Activated naive CD8-positive, alpha-beta T cell (primary cell): Measurements from ENCODE around the gene PRSS50.

Source experiments
- H3K27ac Mint-ChIP-seq: one replicate; pipeline ENCODE4 v1.8.0; 2021; ENCODE audit warnings: mixed read lengths
- H3K27me3 Mint-ChIP-seq: one replicate; pipeline ENCODE4 v1.8.0; 2021; ENCODE audit warnings: mixed read lengths
- H3K36me3 Mint-ChIP-seq: one replicate; pipeline ENCODE4 v1.8.0; 2021; ENCODE audit warnings: mixed read lengths
- H3K4me1 Mint-ChIP-seq: one replicate; pipeline ENCODE4 v1.8.0; 2021; ENCODE audit warnings: low read depth, mixed read lengths
- H3K4me3 Mint-ChIP-seq: one replicate; pipeline ENCODE4 v1.8.0; 2021; ENCODE audit warnings: mild to moderate bottlenecking, mixed read lengths
- H3K9me3 Mint-ChIP-seq: one replicate; pipeline ENCODE4 v1.8.0; 2021; ENCODE audit warnings: low read depth, mixed read lengths

Gene PRSS50

DNA sequence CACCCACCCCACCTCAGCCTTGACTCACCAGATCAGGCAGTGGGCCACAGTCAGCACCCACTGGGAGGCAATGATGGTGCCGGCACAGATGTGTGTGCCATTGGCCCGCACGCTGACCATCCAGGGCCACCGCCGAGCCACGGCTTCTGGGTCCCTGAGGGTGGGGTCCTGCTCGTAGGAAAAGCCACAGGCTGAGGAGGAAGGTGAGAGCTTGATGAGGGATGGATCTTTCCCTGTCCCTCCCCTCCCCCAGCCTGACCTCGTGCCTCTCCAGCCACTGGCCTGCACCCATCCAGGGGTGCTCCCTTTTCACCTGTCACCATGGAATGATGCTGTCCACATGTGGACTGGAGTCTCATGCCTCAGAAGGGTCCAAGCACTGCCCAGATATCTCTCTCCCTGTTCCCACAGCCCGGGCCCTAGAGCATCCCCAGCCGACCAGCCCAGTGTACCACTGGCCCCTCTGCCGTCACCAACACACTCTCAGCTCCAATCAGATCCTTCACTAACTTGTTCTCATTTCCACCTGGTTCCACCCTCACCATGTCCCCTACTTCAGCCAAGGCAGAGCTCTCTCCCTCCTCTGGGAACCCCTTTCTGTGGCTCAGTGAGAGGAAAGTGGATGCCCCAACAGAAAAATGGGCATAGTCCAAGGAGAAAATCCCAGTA lies 2.0 kb downstream of the PRSS50 start:
- Mint-ChIP-seq H3K27ac (no peak overlapping the region), H3K4me3 (no peak overlapping the region), H3K9me3 (no peaks in the 10 kb centered on the region), H3K27me3 (peaks cover 9% of the 10 kb centered on the region), H3K36me3 (no peaks in the 10 kb centered on the region), H3K4me1 (no peaks in the 10 kb centered on the region)

DNA sequence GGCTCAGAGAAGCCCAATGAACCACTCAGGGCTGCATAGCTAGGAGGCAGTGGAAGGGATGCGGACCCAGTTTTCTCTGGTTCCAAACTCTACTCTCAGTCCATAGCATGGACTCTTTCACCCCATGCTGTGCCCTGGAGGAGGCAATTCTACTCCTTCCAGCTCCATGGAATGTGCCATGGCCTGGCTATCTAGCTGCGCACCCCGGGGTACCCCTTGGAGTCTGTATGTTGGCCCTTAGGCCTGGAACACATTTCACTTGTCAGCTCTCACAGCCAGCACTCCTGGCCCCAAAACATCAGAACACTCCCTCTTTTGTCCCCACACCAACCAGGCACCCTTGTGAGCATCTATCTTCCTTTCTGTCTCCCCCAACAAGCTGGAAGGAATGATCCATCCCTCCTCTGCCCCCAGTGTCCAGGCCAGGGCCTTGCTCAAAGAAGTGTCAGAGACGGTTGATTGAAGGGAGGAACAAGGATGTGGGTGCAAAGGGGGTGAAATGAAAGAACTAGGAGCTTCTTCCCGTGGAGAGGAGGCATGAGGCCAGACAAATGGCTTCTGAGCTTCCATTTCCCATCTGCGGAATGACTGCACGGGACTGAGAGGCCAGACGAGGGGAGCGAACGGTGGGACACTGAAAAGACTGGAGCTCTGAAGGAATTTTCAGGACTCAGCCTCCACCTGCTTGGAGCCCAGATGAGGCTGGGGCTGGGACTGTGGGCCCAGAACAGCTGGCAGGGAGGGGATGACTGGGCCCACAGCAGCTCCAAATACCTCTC lies 2.8 kb downstream of the PRSS50 start:
- Mint-ChIP-seq H3K27me3 (peaks cover 9% of the 10 kb centered on the region), H3K4me3 (no peak overlapping the region), H3K36me3 (no peaks in the 10 kb centered on the region), H3K4me1 (no peaks in the 10 kb centered on the region), H3K27ac (no peak overlapping the region), H3K9me3 (no peaks in the 10 kb centered on the region)

DNA sequence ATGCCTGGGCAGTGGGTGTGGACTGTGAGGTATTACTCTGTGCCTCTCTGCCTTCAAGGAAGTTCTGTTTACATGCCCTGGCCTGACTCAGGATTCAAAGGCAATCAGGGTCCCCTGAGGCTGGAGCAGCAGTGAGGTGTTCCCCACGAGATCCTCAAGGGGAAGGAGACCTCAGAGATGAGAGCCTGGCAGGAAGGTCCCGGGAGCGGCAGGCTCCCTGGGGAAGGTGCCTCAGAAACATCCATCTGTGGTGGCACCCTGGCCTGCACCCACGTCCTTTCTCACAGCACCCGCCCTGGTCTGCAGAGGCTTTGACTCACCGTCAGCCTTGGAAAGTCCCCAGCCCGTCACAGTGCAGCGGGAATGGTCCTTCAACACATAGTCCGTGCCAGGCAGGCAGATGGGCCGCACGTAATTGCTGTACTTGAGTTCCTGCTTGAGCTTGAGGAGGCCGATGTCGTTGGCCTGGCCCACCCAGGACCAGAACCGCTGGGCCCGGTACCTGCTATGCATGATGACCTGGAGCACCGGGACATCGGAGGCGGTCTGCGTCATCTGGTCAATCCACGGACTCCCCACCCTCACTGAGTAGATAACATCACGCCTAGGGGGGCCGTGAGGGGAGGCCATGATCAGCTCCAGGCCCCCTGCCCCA lies 3.6 kb downstream of the PRSS50 start:
- H3K4me1 Mint-ChIP-seq = no peaks in the 10 kb centered on the region
- H3K27ac Mint-ChIP-seq = no peak overlapping the region
- no peaks in the 10 kb centered on the region for H3K36me3 Mint-ChIP-seq
- H3K9me3 Mint-ChIP-seq = no peaks in the 10 kb centered on the region
- H3K4me3 Mint-ChIP-seq = no peak overlapping the region
- H3K27me3 Mint-ChIP-seq = peaks cover 6% of the 10 kb centered on the region

DNA sequence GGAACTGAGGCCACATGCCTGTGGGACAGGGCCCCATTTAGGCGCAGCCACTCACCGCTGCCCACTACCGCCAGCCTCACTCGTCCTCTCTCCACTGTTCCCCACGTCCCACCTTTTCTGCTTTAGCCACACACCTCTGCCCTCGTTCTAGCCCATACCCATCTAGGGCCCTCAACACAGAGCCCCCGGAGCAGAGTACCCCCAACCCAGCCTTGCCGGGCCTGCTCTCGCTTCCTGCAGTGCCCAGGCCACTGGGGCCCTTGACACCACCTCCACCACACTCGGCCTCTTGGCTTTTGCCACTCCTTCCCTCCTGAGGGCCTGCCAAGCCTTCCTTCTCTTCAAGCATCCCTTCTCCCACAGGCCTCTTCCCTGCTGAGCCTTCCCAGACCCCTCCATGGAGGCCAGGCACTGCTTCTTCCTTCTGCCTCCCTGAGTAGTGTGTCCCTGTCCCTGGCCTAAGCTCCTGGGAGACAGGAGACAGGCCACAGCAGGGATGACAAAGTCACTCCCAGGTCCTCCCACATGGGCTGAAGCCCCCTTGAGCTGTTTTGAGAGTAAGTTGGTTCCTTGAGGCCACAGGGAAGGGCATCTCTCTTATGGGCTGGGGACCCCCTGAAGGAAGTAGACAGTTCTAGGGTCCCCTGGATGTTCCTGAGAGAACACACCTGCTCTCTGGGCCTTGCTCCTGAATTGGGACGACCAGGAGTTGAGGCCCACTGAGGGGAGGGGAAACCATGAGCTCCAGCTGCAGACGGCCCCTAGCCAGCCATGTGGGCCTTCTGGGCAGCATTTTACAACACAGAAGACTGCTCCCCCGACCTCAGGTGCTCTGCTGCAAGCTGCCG lies 4.4 kb downstream of the PRSS50 start:
- Mint-ChIP-seq H3K4me3 (no peak overlapping the region), H3K36me3 (no peaks in the 10 kb centered on the region), H3K4me1 (no peaks in the 10 kb centered on the region), H3K27me3 (peaks cover 4% of the 10 kb centered on the region), H3K9me3 (no peaks in the 10 kb centered on the region), H3K27ac (no peak overlapping the region)

DNA sequence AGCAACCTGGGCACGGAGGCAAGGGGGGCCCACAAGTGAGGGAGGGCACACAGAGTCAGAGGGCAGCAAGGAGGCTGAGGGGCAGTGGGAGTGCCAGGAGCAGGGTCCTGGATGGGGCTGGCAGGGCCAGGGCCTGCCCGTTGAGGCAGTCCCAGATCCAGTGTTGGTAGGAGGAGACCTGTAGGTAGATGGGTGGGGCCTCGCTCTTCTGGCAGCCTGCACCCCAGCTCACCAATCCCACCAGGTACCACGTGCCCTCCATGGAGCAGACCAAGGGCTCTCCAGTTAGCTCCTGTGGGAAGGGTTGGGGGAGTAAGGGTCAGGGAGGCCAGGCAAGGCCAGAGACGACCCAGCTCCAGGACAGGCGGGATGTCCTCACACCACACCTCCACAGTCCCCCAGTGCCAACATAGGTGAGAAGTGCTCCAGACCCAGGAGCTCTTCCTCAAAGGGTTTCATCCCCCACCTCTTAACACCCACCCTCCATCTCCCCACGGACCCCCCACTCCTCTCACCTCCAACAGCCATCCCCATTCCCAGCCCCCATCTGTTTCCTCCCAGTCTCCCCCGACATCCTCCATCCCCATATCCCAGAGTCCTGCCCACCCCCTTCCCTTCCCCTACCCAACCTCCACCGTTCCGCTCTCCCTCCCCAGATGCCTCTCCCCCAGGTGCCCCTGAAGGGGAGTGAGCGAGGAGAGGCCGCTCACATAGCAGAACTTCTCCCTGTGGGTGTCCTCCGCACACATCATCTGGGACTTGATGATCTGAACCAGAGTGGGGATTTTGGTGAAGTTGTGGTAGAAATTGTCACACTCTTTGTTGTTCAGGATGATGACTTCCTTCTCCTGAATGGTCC lies 5.2 kb downstream of the PRSS50 start:
- no peak overlapping the region for H3K27ac Mint-ChIP-seq
- no peaks in the 10 kb centered on the region for H3K4me1 Mint-ChIP-seq
- H3K36me3 Mint-ChIP-seq = no peaks in the 10 kb centered on the region
- no peaks in the 10 kb centered on the region for H3K9me3 Mint-ChIP-seq
- no peaks in the 10 kb centered on the region for H3K27me3 Mint-ChIP-seq
- H3K4me3 Mint-ChIP-seq = no peak overlapping the region

DNA sequence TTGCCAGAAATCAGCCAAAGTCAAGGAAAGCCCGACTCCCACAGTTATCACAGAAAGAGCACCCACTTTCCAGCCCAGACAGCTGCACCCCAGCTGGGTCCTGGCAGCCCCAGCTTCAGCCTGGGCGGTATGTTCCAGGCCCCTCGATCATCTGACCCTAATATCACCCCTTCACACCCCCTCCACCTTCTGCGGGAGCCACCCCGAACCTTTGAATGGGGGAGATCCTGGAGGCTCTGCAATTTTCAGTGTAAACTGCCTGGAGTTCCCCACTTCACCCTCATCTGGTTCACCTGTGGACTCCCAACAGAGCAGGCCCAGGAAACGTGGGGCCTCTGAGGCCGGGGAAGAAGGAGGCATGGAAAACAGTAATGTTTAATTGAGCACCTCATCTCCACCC lies 5.9 kb downstream of the PRSS50 start:
- Mint-ChIP-seq H3K9me3 (no peaks in the 10 kb centered on the region), H3K36me3 (no peaks in the 10 kb centered on the region), H3K27ac (no peak overlapping the region), H3K4me1 (no peaks in the 10 kb centered on the region), H3K27me3 (no peaks in the 10 kb centered on the region), H3K4me3 (no peak overlapping the region)

DNA sequence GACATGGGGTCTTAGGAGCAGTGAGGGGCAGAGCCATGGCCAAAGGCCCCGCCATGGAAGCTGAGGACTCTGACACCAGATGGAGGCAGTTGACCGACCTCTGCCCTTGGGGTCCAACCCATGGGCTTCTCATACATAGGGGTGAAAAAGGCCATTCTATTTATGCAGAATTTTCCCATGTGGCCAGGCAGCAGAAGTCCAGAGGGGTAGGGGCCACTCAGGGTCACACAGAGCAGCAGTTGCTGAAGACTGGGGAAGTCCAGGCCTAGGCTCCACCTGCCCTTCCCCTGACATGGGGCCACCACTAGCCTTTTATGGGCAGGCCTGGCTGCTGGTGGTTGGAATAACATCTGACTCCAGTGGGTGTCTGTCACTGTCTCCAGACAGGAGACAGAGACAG lies 6.4 kb downstream of the PRSS50 start:
- H3K27ac Mint-ChIP-seq = no peak overlapping the region
- H3K4me3 Mint-ChIP-seq = no peak overlapping the region
- H3K4me1 Mint-ChIP-seq = no peaks in the 10 kb centered on the region
- H3K27me3 Mint-ChIP-seq = no peaks in the 10 kb centered on the region
- H3K9me3 Mint-ChIP-seq = no peaks in the 10 kb centered on the region
- H3K36me3 Mint-ChIP-seq = no peaks in the 10 kb centered on the region

DNA sequence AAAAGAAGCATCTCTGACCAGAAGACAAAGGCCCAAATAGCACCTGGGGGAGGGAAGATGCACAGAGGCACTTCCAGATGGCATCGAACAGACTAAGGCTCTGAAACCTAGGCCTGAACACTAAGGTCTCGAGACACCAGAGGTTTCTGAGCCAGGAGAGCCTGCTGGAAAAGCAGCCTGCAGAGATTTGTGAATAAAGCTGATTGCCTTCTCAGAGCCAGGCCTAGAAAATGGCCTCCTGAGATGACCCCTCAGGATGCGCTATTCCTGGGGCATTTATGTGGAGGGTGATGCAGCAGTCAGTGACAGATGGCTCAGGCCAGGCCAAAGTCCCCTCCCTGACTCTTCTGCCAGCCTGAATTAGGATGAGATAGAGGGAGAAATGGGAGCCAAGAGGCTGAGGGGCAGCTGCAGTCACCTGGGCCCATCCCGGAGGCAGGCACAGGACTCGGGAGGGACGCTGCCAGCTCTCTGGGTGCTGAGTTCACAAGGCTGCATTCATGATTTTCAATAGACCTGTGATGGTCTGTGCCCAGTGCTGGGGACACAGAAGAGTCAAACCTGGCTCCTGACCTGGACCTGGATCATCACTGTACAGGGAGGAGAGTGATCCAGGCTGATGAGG lies 6.9 kb downstream of the PRSS50 start:
- Mint-ChIP-seq H3K27ac (no peak overlapping the region), H3K36me3 (no peaks in the 10 kb centered on the region), H3K27me3 (no peaks in the 10 kb centered on the region), H3K9me3 (no peaks in the 10 kb centered on the region), H3K4me3 (no peak overlapping the region), H3K4me1 (no peaks in the 10 kb centered on the region)

DNA sequence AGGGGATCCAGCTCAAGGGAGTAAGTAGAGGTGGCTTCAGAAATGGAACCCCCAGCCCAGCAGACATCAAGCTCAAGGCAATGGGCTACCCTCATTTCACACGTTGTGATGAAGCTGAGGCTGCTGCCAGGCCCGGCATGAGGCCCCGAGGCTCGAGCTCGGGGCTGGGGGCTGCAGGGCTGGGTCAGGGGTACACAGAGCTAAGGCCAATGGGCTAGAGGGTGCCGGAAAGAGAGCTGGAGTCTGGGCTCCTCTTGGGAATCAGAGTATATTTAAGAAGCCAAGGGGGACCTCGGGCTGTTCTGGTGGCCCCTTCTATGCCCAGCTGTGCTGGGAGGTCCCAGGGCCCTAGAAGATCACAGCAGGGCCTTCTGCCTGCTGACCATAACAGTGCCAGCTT lies 7.4 kb downstream of the PRSS50 start:
- no peaks in the 10 kb centered on the region for H3K4me1 Mint-ChIP-seq
- H3K27me3 Mint-ChIP-seq = no peaks in the 10 kb centered on the region
- H3K27ac Mint-ChIP-seq = no peak overlapping the region
- H3K36me3 Mint-ChIP-seq = no peaks in the 10 kb centered on the region
- H3K9me3 Mint-ChIP-seq = no peaks in the 10 kb centered on the region
- no peak overlapping the region for H3K4me3 Mint-ChIP-seq

DNA sequence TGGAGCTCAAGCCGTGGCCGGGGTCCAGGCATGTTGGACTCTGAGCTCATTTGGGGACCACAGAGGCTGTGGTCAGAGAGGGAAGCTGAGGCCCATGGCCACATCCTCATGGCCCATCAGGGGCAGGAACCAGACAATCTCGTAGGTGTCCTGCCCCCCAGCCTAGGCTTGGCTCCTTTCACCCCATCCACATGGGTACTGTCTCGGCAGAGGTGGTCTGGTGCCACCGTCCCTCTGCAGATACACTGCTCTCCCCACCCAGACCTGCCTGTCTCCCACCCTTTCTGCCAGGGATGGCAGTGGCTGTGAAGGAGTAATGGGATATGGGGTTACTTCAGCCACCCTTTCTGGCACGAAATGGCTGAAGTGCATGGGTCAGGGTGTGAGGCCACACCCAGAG lies 7.9 kb downstream of the PRSS50 start:
- Mint-ChIP-seq H3K4me3 (no peak overlapping the region), H3K27ac (no peak overlapping the region), H3K9me3 (no peaks in the 10 kb centered on the region), H3K4me1 (no peaks in the 10 kb centered on the region), H3K27me3 (no peaks in the 10 kb centered on the region), H3K36me3 (no peaks in the 10 kb centered on the region)

DNA sequence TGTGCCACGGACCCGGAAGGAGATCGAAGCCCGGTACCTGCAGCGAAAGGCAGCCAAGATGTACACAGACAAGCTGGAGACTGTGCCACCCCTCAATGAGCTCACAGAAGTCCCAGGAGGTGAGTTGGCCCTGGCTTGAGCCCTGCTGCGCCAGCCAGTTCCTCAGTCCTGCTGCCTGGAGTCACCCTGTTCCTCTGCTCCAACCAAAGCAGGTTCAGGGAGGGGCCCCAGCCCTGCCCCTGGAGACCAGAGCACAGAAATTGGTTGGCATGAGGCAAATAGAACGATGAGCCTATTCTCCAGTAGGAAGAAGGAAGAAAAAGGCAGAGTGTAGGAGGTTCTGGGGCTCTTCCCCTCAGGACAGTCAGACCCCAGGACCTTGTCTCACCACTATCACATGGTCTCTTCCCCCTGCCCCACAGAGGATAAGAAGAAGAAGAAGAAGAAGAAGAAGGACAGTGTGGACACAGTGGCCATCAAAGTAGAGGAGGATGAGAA lies 8.5 kb downstream of the PRSS50 start:
- H3K9me3 Mint-ChIP-seq = no peaks in the 10 kb centered on the region
- H3K27ac Mint-ChIP-seq = no peak overlapping the region
- no peaks in the 10 kb centered on the region for H3K4me1 Mint-ChIP-seq
- no peaks in the 10 kb centered on the region for H3K36me3 Mint-ChIP-seq
- H3K4me3 Mint-ChIP-seq = no peak overlapping the region
- no peaks in the 10 kb centered on the region for H3K27me3 Mint-ChIP-seq

DNA sequence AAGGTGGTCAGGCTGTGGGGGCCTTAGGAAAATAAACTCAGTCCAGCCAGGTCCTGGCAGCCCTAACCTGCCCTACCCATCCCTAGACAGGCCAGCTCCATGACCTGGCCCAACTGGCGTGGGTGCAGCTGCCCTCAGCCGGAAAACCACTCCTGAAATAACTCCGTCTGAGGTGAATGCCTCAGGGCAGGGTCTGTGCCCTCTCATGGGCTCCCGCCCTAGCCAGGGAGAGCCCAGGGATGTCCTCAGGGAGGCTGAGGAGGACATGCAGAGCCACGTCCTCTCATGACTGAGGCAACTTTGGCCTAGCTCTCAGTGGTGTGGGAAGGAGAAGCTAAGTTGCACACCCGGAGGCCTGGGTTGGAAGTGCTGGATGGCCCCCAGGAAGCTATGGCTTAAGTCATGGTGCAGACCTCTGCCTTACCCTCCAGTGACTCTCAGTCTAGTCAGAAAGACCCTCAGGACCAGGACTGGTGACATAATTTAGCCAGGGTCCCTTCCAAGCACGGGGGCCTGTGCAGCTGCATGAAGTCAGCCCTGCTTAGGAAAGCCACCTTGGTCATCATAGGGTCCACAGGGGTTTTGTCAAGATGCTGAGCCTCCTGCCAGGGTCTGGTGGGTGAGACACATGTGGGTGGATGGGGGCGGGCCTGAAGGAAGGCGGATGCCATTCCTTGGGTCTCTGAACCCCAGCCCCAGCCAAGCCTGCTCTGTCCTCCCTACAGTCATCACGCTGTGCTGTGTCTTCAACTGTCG lies 9.1 kb downstream of the PRSS50 start:
- H3K4me3 Mint-ChIP-seq = no peak overlapping the region
- no peak overlapping the region for H3K27ac Mint-ChIP-seq
- no peaks in the 10 kb centered on the region for H3K27me3 Mint-ChIP-seq
- H3K9me3 Mint-ChIP-seq = no peaks in the 10 kb centered on the region
- no peaks in the 10 kb centered on the region for H3K36me3 Mint-ChIP-seq
- no peaks in the 10 kb centered on the region for H3K4me1 Mint-ChIP-seq

DNA sequence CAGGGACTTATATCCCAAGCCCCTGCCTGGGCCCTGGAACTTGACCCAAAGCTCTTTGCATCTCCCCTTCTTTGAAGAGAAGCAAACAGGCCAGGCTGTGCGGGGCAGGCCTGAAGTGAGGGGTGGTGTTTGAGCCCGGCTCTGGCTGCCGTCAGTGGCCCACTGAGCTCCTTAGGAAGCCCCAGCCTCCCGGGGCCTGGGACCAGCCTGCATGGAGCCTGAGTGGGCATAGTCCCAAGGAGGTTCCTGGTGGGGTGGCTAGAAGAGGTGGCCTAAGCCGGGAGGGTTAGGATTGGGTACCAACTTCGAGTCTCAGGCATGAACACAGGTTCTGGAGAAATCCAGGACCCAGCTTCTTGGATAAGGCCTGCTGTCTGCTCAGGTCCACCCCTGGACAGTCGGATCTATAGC lies 10.1 kb downstream of the PRSS50 start:
- Mint-ChIP-seq H3K9me3 (no peaks in the 10 kb centered on the region), H3K4me1 (no peaks in the 10 kb centered on the region), H3K36me3 (no peaks in the 10 kb centered on the region), H3K4me3 (no peak overlapping the region), H3K27me3 (no peaks in the 10 kb centered on the region), H3K27ac (no peak overlapping the region)
